Left ventricle myocardium inferior (tissue), 1 donor: Measurements from ENCODE around the gene NSUN6. TPM values are rescaled to one million over a fixed set of nuclear protein-coding genes. Genes with fewer than 3 reads are reported as not detected.
"Not testable (repeated sequence)": the region's sequence is repeated elsewhere in the genome, so short reads cannot be mapped to it uniquely, and the experiment has no call there.

Experiments used
- DNase-seq: peaks from one replicate; pipeline ENCODE4 v3.0.0-alpha.2; 2020
- H3K27ac ChIP-seq: fragments of 200-600 bp; replicated peaks from 2 replicates; pipeline ENCODE4 v1.8.0; 2021
- H3K27me3 ChIP-seq: fragments of 200-600 bp; 2 replicates; pipeline ENCODE4 v1.8.0; 2021; ENCODE audit warnings: low read depth
- H3K36me3 ChIP-seq: fragments of 200-600 bp; 2 replicates; pipeline ENCODE4 v1.8.0; 2021
- H3K4me1 ChIP-seq: fragments of 200-600 bp; 2 replicates; pipeline ENCODE4 v1.8.0; 2021
- H3K4me3 ChIP-seq: fragments of 200-600 bp; 2 replicates; pipeline ENCODE4 v1.8.0; 2021; ENCODE audit warnings: mild to moderate bottlenecking, moderate library complexity
- H3K9me3 ChIP-seq: fragments of 200-600 bp; replicated peaks from 2 replicates; pipeline ENCODE4 v1.8.0; 2021
- intact Hi-C: fragments of 100-400 bp; cut with micrococcal nuclease; formaldehyde crosslinking; loops from one replicate; pipeline ENCODE4 v1.11.0; 2022
- total RNA-seq: library from RNA; stranded (reverse); fragmentation: NEBNext Ultra II Directional; extraction: Animal tissue kit (Norgen Biotek cat#: 25700); gene quantifications from one replicate; pipeline ENCODE4 v1.2.1, GENCODE V29; 2021
- TF ChIP-seq, protein P1 (sequence below): fragments of 200-600 bp; IDR thresholded peaks from 2 replicates; pipeline ENCODE4 v1.8.0; 2021; ENCODE audit warnings: antibody characterized with exemption, mild to moderate bottlenecking, borderline replicate concordance
- donor health status: DM: no; HTN: yes; CAD: no; lungs with severe emphysema.

The NSUN6 gene
- total RNA-seq, 1 donor from 2014 or later = 7.9 TPM

- no peaks in the 10 kb centered on the region for H3K27me3 ChIP-seq
- intact Hi-C loops = no loop called here
- H3K36me3 ChIP-seq = peaks cover 6% of the 10 kb centered on the region
- H3K9me3 ChIP-seq = no peaks in the 10 kb centered on the region
- no peak overlapping the region for H3K27ac ChIP-seq
- no peak for DNase-seq
- peaks cover 10% of the 10 kb centered on the region for H3K4me1 ChIP-seq
- TF ChIP-seq, protein P1, sequence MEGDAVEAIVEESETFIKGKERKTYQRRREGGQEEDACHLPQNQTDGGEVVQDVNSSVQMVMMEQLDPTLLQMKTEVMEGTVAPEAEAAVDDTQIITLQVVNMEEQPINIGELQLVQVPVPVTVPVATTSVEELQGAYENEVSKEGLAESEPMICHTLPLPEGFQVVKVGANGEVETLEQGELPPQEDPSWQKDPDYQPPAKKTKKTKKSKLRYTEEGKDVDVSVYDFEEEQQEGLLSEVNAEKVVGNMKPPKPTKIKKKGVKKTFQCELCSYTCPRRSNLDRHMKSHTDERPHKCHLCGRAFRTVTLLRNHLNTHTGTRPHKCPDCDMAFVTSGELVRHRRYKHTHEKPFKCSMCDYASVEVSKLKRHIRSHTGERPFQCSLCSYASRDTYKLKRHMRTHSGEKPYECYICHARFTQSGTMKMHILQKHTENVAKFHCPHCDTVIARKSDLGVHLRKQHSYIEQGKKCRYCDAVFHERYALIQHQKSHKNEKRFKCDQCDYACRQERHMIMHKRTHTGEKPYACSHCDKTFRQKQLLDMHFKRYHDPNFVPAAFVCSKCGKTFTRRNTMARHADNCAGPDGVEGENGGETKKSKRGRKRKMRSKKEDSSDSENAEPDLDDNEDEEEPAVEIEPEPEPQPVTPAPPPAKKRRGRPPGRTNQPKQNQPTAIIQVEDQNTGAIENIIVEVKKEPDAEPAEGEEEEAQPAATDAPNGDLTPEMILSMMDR = no peak
- H3K4me3 ChIP-seq = no peak overlapping the region
Measured at GRCh38 chr10:18625886-18626285, 25.5 kb downstream of the NSUN6 start.

- peaks cover 12% of the 10 kb centered on the region for H3K4me1 ChIP-seq
- H3K4me3 ChIP-seq = not testable (repeated sequence)
Measured at GRCh38 chr10:18623671-18624070, 27.7 kb downstream of the NSUN6 start.

GRCh38 chr10:18620856-18621255 is 30.5 kb downstream of the NSUN6 start:
- Histone ChIP-seq H3K9me3 (no peaks in the 10 kb centered on the region), H3K4me1 (peaks cover 11% of the 10 kb centered on the region), H3K4me3 (no peak overlapping the region), H3K36me3 (peaks cover 8% of the 10 kb centered on the region), H3K27ac (no peak overlapping the region), H3K27me3 (no peaks in the 10 kb centered on the region)
- TF ChIP-seq, protein P1 = no peak
- no peak for DNase-seq
- intact Hi-C loops = no loop called here

More at GRCh38 chr10:18623671-18624070, 27.7 kb downstream of the NSUN6 start:
- intact Hi-C loops, H3K9me3 ChIP-seq, H3K36me3 ChIP-seq, H3K27me3 ChIP-seq, DNase-seq, H3K27ac ChIP-seq: not testable (repeated sequence)

DNA sequence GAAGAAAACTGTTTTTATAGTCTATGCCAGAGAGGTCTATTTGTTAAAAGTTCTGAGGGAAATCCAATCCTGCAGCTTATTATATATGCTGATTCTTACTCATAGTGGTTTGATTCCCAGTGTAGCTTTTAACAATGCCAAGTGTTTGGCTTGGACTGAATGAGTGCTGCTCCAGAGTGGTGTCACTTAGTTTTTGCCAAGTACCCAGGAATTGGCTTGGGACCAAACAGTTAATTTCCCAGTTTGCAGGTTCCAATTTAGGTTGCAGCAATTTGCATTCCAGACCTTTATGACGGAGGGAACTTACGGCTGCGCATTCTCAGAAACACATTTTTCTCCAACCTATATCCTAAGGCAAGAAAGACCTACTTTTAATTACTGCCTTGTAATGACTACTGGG is 32.4 kb downstream of the NSUN6 start:
- Histone ChIP-seq H3K27me3 (no peaks in the 10 kb centered on the region), H3K9me3 (no peaks in the 10 kb centered on the region), H3K4me3 (no peak overlapping the region), H3K27ac (no peak overlapping the region), H3K4me1 (peaks cover 11% of the 10 kb centered on the region), H3K36me3 (peaks cover 8% of the 10 kb centered on the region)
- intact Hi-C loops = no loop called here
- DNase-seq = no peak
- TF ChIP-seq, protein P1 = no peak

DNA sequence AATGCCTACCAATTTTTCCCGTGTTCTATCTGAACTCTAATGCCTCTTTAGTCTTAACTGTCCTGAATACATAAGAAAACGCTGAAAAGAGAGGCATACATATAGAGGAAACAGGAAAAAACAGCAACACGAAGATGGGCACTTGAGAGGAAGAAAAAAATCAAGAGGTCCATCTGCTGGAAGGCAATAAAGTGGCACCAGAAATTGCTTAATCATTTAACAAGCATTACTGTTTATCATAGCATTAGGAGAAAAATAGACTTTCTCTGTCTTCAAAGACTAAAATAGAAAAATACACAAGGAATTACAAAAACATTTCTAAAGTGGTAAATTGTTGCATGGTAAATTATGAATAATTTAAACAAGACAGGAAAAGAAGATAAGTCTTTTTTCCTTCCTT is 35.0 kb downstream of the NSUN6 start:
- Histone ChIP-seq H3K27ac (no peak overlapping the region), H3K9me3 (no peaks in the 10 kb centered on the region), H3K36me3 (peaks cover 14% of the 10 kb centered on the region), H3K4me1 (peaks cover 8% of the 10 kb centered on the region), H3K27me3 (no peaks in the 10 kb centered on the region), H3K4me3 (no peak overlapping the region)
- TF ChIP-seq, protein P1 = no peak
- intact Hi-C loops = no loop called here
- DNase-seq = no peak

GRCh38 chr10:18615618-18616017 is 35.8 kb downstream of the NSUN6 start:
- Histone ChIP-seq H3K4me3 (no peak overlapping the region), H3K27me3 (no peaks in the 10 kb centered on the region), H3K36me3 (peaks cover 10% of the 10 kb centered on the region), H3K9me3 (no peaks in the 10 kb centered on the region), H3K27ac (no peak overlapping the region), H3K4me1 (peaks cover 12% of the 10 kb centered on the region)
- intact Hi-C loops = no loop called here
- TF ChIP-seq, protein P1 = no peak
- DNase-seq = no peak
